Measurements from ENCODE around the gene BMP8A. TPM values are rescaled to one million over a fixed set of nuclear protein-coding genes. Genes with fewer than 3 reads are reported as not detected.
A peak's percentile ranks its signal among the peaks of the same experiment; 100 is the strongest.

BMP8A gene
- total and polyA plus RNA-seq, 10 of the 15 experiments (the other 5 are each of a cell fraction or from before 2014, with no cell fraction given), result not detected

- TF ChIP-seq CBX5 (IDR thresholded peaks at IDR 0.05; ENCODE audit: low read depth) (no peak), PKNOX1 (IDR thresholded peaks at IDR 0.05) (peak; percentile 81), RUNX3 (IDR thresholded peaks at IDR 0.05; ENCODE audit: low read length) (peak; percentile 87), HSF1 (IDR thresholded peaks at IDR 0.05; ENCODE audit: low read depth, low read length) (no peak), DPF2 (IDR thresholded peaks at IDR 0.05) (0 out of 2 replicates have a peak, but pooled peaks have one; percentile 42), IKZF2 (IDR thresholded peaks at IDR 0.05) (peak; percentile 47 to 58), ELK1 (IDR thresholded peaks at IDR 0.05; ENCODE audit: low read depth, low read length) (no peak), CTCF (IDR thresholded peaks at IDR 0.05 in 2 of 3, conservative IDR thresholded peaks at IDR 0.05 in 1 of 3; ENCODE audit: control insufficient read depth in 2 of 3, extremely low read depth in 1 of 3, insufficient read depth in 1 of 3, low read depth in 3 of 3, low read length in 3 of 3) (no peak), TCF3 (IDR thresholded peaks at IDR 0.05; ENCODE audit: borderline replicate concordance, insufficient read depth, low read depth, low read length) (peak; percentile 89), PAX5 (IDR thresholded peaks at IDR 0.05; ENCODE audit: borderline replicate concordance, low read depth, low read length) (0 out of 2 replicates have a peak, but pooled peaks have one; percentile 60), EGR1 (IDR thresholded peaks at IDR 0.05; ENCODE audit: borderline replicate concordance in 1 of 2, low read depth in 2 of 2, low read length in 2 of 2) (0 out of 3 replicates have a peak, but pooled peaks of 1 of the 2 experiments have one; percentile 24), MEF2A (IDR thresholded peaks at IDR 0.05; ENCODE audit: insufficient read depth, low read depth, low read length) (0 out of 2 replicates have a peak, but pooled peaks have one; percentile 54), HDGF (IDR thresholded peaks at IDR 0.05) (no peak), SPI1 (IDR thresholded peaks at IDR 0.05; ENCODE audit: borderline replicate concordance, insufficient read depth, low read depth, low read length) (peak; percentile 25; the same call in 1 of the 2 replicates), PBX3 (IDR thresholded peaks at IDR 0.05; ENCODE audit: insufficient replicate concordance, low read depth, low read length) (no peak), RCOR1 (conservative IDR thresholded peaks at IDR 0.05; ENCODE audit: low read depth, low read length) (no peak), RBBP5 (conservative IDR thresholded peaks at IDR 0.05) (no peak), NFXL1 (IDR thresholded peaks at IDR 0.05; ENCODE audit: borderline replicate concordance) (no peak), NFIC (IDR thresholded peaks at IDR 0.05; ENCODE audit: low read depth, low read length) (peak; percentile 67; the same call in 1 of the 2 replicates), CHD2 (IDR thresholded peaks at IDR 0.05; ENCODE audit: borderline replicate concordance, low read depth, low read length) (0 out of 2 replicates have a peak, but pooled peaks have one; percentile 50), IKZF1 (conservative IDR thresholded peaks at IDR 0.05) (peak; percentile 68), NR2F1 (conservative IDR thresholded peaks at IDR 0.05) (no peak), CBFB (IDR thresholded peaks at IDR 0.05; ENCODE audit: low read depth) (peak; percentile 68; the same call in 1 of the 2 replicates), GABPA (IDR thresholded peaks at IDR 0.05; ENCODE audit: low read depth) (peak; percentile 63; the same call in 1 of the 2 replicates)
Observed at GRCh38 chr1:39509360-39510009, 18.0 kb downstream of the BMP8A start (continued).

All from GM12878 (cell line).